ENCODE data around the gene SNX10.

GRCh38 chr7:26321435-26321834 is 29.8 kb downstream of the SNX10 start:
- no peak for TF ChIP-seq CTCF (IDR thresholded peaks at IDR 0.05)
- TF ChIP-seq POLR2AphosphoS5 (IDR thresholded peaks at IDR 0.05): no peak
- TF ChIP-seq POLR2A (IDR thresholded peaks at IDR 0.05): no peak
- no peak for TF ChIP-seq EP300 (IDR thresholded peaks at IDR 0.05)
